HEK293 (cell line): ENCODE results near the gene IMMP2L.
A peak's percentile ranks its signal among the peaks of the same experiment; 100 is the strongest.

Source experiments
- CTCF ChIA-PET: fragments of 350-600 bp; formaldehyde crosslinking; extraction: SDS; loops from one replicate; lab custom pipeline; 2021; ENCODE audit warnings: antibody characterized with exemption; lab: Yijun Ruan, JAX
- POLR2A ChIA-PET: fragments of 300-600 bp; formaldehyde crosslinking; extraction: SDS; loops from one replicate; lab custom pipeline; 2020; ENCODE audit warnings: antibody characterized with exemption, inconsistent platforms; lab: Yijun Ruan, JAX
- H3K27ac ChIP-seq: fragments of 200-500 bp; sonication (Bioruptor generic); 2 replicates; pipeline ENCODE4 v1.5.1; 2014; ENCODE audit warnings: low read depth, low read length, control low read depth, inconsistent platforms; ENCODE audit errors: extremely low read depth
- H3K36me3 ChIP-seq, 2 experiments: fragments of 200-500 bp in 1 of 2; sonication (Bioruptor generic) in 1 of 2; 1 replicate in 1 of 2; 2 replicates in 1 of 2; pipeline ENCODE4 v1.5.1; 2014 to 2017; ENCODE audit warnings: inconsistent platforms in 2 of 2, low read length in 2 of 2; ENCODE audit not compliant: control insufficient read depth in 2 of 2, insufficient read depth in 1 of 2
- H3K4me1 ChIP-seq: fragments of 200-500 bp; sonication (Bioruptor generic); 2 replicates; pipeline ENCODE4 v1.5.1; 2014; ENCODE audit warnings: mild to moderate bottlenecking, low read length, inconsistent platforms; ENCODE audit not compliant: control insufficient read depth, insufficient read depth
- H3K4me3 ChIP-seq: 2 replicates; pipeline ENCODE4 v1.5.1; 2011; ENCODE audit warnings: low read depth, mild to moderate bottlenecking, control low read depth, low read length, moderate library complexity
- H3K9me3 ChIP-seq: fragments of 200-500 bp; sonication (Bioruptor generic); 2 replicates; pipeline ENCODE4 v1.5.1; 2014; ENCODE audit warnings: low read depth, low read length, inconsistent platforms; ENCODE audit not compliant: control insufficient read depth, insufficient read depth
- ELK4 ChIP-seq: IDR thresholded peaks from 2 replicates; pipeline ENCODE4 v1.6.1; 2011; ENCODE audit warnings: mild to moderate bottlenecking, low read depth, low read length, borderline replicate concordance
- HIC1 ChIP-seq: fragments of 450-650 bp; formaldehyde crosslinking; IDR thresholded peaks from 2 replicates; pipeline ENCODE4 v1.5.1; 2016; ENCODE audit warnings: missing biosample characterization, missing genetic modification characterization
- PRDM1 ChIP-seq: fragments of 450-650 bp; formaldehyde crosslinking; IDR thresholded peaks from 2 replicates; pipeline ENCODE4; 2016; ENCODE audit warnings: missing biosample characterization, missing genetic modification characterization
- PRDM10 ChIP-seq: fragments of 450-650 bp; formaldehyde crosslinking; IDR thresholded peaks from 2 replicates; pipeline ENCODE4 v1.5.1; 2016; ENCODE audit warnings: missing biosample characterization, missing genetic modification characterization
- PRDM4 ChIP-seq: fragments of 450-650 bp; formaldehyde crosslinking; IDR thresholded peaks from 2 replicates; pipeline ENCODE4 v1.5.1; 2017; ENCODE audit warnings: missing biosample characterization, missing genetic modification characterization
- SCRT1 ChIP-seq: fragments of 450-650 bp; formaldehyde crosslinking; IDR thresholded peaks from 2 replicates; pipeline ENCODE4 v1.5.1; 2016; ENCODE audit warnings: missing biosample characterization, missing genetic modification characterization, borderline replicate concordance
- YY1 ChIP-seq: fragments of 450-650 bp; formaldehyde crosslinking; IDR thresholded peaks from 2 replicates; pipeline ENCODE4 v1.5.1; 2018; ENCODE audit warnings: missing biosample characterization, missing genetic modification characterization
- ZBTB11 ChIP-seq: fragments of 450-650 bp; formaldehyde crosslinking; conservative IDR thresholded peaks from 2 replicates; pipeline ENCODE4 v1.5.1; 2016; ENCODE audit warnings: low read depth, missing biosample characterization, missing genetic modification characterization
- ZFP41 ChIP-seq: fragments of 450-650 bp; formaldehyde crosslinking; IDR thresholded peaks from 2 replicates; pipeline ENCODE4 v1.5.1; 2016; ENCODE audit warnings: missing biosample characterization, missing genetic modification characterization, borderline replicate concordance
- ZFP69B ChIP-seq: fragments of 450-650 bp; formaldehyde crosslinking; IDR thresholded peaks from 2 replicates; pipeline ENCODE4 v1.5.1; 2016; ENCODE audit warnings: missing biosample characterization, missing genetic modification characterization
- ZIC2 ChIP-seq: fragments of 450-650 bp; formaldehyde crosslinking; IDR thresholded peaks from 2 replicates; pipeline ENCODE4 v1.5.1; 2016; ENCODE audit warnings: missing biosample characterization, missing genetic modification characterization
- ZNF169 ChIP-seq: fragments of 450-650 bp; formaldehyde crosslinking; IDR thresholded peaks from 2 replicates; pipeline ENCODE4 v1.5.1; 2016; ENCODE audit warnings: missing biosample characterization, missing genetic modification characterization
- ZNF174 ChIP-seq: fragments of 450-650 bp; formaldehyde crosslinking; IDR thresholded peaks from 2 replicates; pipeline ENCODE4 v1.5.0; 2017; ENCODE audit warnings: missing biosample characterization, mild to moderate bottlenecking, missing genetic modification characterization
- ZNF2 ChIP-seq: fragments of 450-650 bp; formaldehyde crosslinking; IDR thresholded peaks from 2 replicates; pipeline ENCODE4 v1.5.1; 2016; ENCODE audit warnings: missing biosample characterization, missing genetic modification characterization
- ZNF366 ChIP-seq: fragments of 450-650 bp; formaldehyde crosslinking; conservative IDR thresholded peaks from 2 replicates; pipeline ENCODE4 v1.5.1; 2016; ENCODE audit warnings: missing biosample characterization, missing genetic modification characterization
- ZNF404 ChIP-seq: fragments of 450-650 bp; formaldehyde crosslinking; IDR thresholded peaks from 2 replicates; pipeline ENCODE4 v1.5.1; 2017; ENCODE audit warnings: missing biosample characterization, missing genetic modification characterization
- ZNF473 ChIP-seq: fragments of 450-650 bp; formaldehyde crosslinking; IDR thresholded peaks from 2 replicates; pipeline ENCODE4 v1.5.1; 2017; ENCODE audit warnings: missing biosample characterization, missing genetic modification characterization
- ZNF548 ChIP-seq: fragments of 450-650 bp; formaldehyde crosslinking; IDR thresholded peaks from 2 replicates; pipeline ENCODE4 v1.5.1; 2016; ENCODE audit warnings: missing biosample characterization, missing genetic modification characterization
- ZNF654 ChIP-seq: fragments of 450-650 bp; formaldehyde crosslinking; IDR thresholded peaks from 2 replicates; pipeline ENCODE4 v1.5.1; 2016; ENCODE audit warnings: low read depth, missing biosample characterization, missing genetic modification characterization
- ZSCAN5A ChIP-seq: fragments of 450-650 bp; formaldehyde crosslinking; IDR thresholded peaks from 2 replicates; pipeline ENCODE4 v1.5.1; 2016; ENCODE audit warnings: missing biosample characterization, missing genetic modification characterization

The IMMP2L gene

GRCh38 chr7:111388016-111388415 lies 174.3 kb downstream of the IMMP2L start (continued):
- no peak for TF ChIP-seq ZBTB11 (tag by site-specific recombination)
- TF ChIP-seq ZIC2 (tag by site-specific recombination), result no peak
- no peak for TF ChIP-seq HIC1 (tag by site-specific recombination)
- no peak for TF ChIP-seq PRDM10 (tag by site-specific recombination)
- no peak for TF ChIP-seq ZNF548 (tag by site-specific recombination)
- TF ChIP-seq ELK4, result no peak
- TF ChIP-seq, all 188 proteins: peak for 0

GRCh38 chr7:111384065-111384891 lies 178.0 kb downstream of the IMMP2L start:
- CTCF ChIA-PET, result no interaction called here
- H3K4me3 ChIP-seq, result no peak overlapping the region
- TF ChIP-seq ZNF654, result no peak
- no peak for TF ChIP-seq ZNF2 (tag by site-specific recombination)
- no peak for TF ChIP-seq ZNF366 (tag by site-specific recombination)
- TF ChIP-seq ZNF169, result peak; percentile 91
- TF ChIP-seq ZNF404, result no peak
- TF ChIP-seq ZNF174 (tag by site-specific recombination), result no peak
- no peak for TF ChIP-seq PRDM4 (tag by site-specific recombination)
- no peak for TF ChIP-seq YY1 (tag by site-specific recombination)
- no peak for TF ChIP-seq ZFP41 (tag by site-specific recombination)
- TF ChIP-seq ZFP69B (tag by site-specific recombination), result no peak
- TF ChIP-seq PRDM1 (tag by site-specific recombination), result peak; percentile 99
- TF ChIP-seq ZSCAN5A (tag by site-specific recombination), result no peak
- no peak for TF ChIP-seq SCRT1 (tag by site-specific recombination)
- no peak for TF ChIP-seq ZNF473 (tag by site-specific recombination)
- H3K9me3 ChIP-seq, result no peaks in the 10 kb centered on the region
- no peaks in the 10 kb centered on the region for H3K4me1 ChIP-seq
- POLR2A ChIA-PET, result no interaction called here
- no peak overlapping the region for H3K27ac ChIP-seq
- H3K36me3 ChIP-seq, result no peaks in the 10 kb centered on the region
